GM19351 (cell line): ENCODE data around the gene HBG1.
"Not testable (repeated sequence)": the region's sequence is repeated elsewhere in the genome, so short reads cannot be mapped to it uniquely, and the experiment has no call there.

Source experiments
- ATAC-seq: cut with Tn5 transposase; IDR thresholded peaks from one replicate; pipeline ENCODE4 v1.9.1; 2021; ENCODE audit warnings: mild to moderate bottlenecking, moderate library complexity; ENCODE audit not compliant: unreplicated experiment

Gene HBG1

DNA sequence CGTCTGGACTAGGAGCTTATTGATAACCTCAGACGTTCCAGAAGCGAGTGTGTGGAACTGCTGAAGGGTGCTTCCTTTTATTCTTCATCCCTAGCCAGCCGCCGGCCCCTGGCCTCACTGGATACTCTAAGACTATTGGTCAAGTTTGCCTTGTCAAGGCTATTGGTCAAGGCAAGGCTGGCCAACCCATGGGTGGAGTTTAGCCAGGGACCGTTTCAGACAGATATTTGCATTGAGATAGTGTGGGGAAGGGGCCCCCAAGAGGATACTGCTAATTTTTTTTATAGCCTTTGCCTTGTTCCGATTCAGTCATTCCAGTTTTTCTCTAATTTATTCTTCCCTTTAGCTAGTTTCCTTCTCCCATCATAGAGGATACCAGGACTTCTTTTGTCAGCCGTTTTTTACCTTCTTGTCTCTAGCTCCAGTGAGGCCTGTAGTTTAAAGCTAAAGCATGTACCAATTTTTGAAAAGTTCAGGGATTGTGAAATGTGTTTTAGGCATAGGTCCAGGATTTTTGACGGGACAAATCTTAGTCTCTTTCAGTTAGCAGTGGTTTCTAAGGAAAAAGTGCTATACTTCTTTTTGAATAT, at the start of gene HBG1:
HBG1 (minus strand) TSS at position 51 of the 590 bp plus-strand sequence. CDS start 53 bp downstream, outside the sequence.
- ATAC-seq = not testable (repeated sequence)

DNA sequence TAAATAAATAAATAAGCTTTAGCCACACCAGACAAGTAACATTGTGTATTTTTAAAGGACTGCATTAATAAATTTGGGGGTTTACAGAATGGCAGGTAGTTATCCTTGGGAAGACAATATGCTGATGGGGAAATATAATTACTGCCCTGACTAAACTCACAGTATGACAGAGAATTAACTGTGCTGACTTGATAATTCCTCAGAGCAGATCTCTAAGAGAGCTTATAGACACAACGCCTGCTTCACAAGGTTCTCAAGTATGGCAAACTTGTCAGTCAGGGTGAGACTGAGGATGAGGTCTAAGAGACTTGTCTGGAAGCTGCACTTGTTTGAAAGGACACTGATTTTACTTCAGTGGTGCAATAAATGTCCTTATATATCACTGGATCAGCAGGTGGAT, 48.8 kb upstream of the HBG1 start:
- ATAC-seq = no peak

DNA sequence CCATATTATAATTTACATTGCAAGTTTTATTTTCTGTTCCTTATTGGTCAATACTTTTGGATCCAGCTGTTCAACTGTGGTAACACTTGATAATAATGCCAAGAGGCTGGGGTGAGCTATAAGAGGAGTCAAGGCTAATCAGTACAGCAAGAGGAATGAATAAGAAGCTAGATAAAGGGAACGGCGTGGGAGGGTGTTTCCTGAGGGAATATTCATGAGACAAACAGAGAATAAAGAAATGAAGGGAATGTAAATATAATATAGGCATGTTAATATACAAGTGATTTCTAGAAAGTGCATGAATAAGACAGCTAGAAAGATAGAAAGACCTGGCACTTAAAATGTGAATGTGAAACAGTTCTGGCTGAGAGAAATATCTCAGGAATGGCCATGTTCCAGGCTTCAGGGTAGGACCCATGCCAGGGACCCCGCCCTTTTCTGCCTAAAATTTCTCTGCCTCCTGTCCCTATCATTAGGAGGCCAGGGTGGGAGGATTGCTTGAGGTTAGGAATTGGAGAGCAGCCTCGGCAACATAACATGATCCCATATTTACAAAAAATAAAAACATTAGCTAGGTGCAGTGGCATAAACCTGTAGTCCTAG, 48.2 kb upstream of the HBG1 start:
- ATAC-seq = no peak

DNA sequence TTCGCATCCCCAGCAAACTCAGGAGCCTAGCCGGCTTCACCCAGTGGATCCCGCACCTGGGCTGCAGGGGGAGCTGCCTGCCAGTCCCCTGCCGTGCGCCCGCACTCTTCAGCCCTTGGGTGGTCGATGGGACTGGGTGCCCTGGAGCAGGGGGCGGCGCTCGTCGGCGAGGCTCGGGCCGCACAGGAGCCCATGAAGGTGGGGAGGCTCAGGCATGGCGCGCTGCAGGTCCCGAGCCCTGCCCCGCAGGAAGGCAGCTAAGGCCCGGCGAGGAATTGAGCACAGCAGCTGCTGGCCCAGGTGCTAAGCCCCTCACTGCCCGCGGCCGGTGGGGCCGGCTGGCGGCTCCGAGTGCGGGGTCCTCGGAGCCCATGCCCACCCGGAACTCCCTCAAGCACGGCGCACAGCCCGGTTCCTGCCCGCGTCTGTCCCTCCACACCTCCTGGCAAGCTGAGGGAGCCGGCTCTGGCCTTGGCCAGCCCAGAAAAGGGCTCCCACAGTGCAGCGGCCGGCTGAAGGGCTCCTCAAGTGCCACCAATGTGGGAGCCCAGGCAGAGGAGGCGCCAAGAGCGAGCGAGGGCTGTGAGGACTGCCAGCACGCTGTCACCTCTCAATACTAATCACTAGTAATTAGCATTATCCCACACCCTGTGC, 44.8 kb upstream of the HBG1 start:
- ATAC-seq = not testable (repeated sequence)

DNA sequence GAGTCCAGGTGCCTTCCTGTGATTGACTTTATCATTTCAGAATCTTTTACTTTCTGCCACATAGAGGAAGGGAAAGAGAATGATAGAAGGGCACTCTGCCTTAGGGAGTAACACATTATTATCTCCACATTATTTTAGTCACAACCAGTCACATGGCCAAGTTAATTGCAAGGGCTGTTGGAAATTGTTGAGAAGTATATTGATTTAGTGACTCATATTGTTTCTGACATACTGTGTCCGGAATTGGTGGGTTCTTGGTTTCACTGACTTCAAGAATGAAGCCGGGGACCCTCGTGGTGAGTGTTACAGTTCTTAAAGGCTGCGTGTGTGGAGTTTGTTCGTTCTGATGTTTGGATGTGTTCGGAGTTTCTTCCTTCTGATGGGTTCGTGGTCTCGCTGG, 43.4 kb upstream of the HBG1 start:
- ATAC-seq = no peak

- ATAC-seq = peak; percentile 100
Observed at GRCh38 chr11:5291207-5291838, 41.7 kb upstream of the HBG1 start.

GRCh38 chr11:5290106-5290505, 40.4 kb upstream of the HBG1 start:
- no peak for ATAC-seq

DNA sequence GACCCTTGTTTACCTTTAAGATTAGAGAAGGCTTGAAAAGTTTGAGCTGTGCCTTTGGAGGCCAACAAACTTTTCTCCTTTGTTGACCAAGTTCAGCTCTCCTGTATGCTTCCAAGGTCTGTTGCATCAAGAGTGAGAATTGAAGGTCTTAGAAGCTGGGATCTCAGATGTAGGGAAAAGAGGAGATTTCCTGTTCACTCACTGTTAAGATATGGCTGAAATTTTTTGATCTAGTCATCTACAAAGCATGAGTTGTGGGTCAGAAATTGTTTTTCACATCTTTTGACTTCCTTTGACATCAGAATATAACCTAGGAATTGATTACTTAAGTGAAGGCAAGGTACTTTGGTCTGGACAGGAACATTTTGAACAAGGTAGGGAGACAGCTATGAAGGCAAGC, 40.0 kb upstream of the HBG1 start:
- no peak for ATAC-seq

DNA sequence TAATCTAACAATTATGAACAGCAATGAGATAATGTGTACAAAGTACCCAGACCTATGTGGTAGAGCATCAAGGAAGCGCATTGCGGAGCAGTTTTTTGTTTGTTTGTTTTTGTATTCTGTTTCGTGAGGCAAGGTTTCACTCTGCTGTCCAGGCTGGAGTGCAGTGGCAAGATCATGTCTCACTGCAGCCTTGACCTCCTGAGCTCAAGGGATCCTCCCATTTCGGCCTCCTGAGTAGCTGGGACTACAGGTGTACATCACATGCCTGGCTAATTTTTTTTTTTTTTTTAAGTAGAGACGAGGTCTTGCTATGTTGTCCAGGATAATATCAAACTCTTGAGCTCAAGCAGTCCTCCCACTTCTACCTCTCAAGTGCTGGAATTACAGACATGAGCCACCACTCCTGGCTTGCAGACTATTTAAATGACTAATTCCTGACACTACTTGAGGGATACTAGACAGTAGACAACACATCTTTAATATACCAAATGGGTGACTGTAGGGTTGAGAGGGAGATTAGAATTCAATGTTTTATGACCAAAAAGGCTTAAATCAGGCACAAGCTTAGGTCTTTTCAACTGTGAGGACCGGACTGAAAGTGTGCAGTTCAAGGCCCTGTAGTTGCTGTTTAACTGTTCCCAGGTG, 39.4 kb upstream of the HBG1 start:
- no peak for ATAC-seq

DNA sequence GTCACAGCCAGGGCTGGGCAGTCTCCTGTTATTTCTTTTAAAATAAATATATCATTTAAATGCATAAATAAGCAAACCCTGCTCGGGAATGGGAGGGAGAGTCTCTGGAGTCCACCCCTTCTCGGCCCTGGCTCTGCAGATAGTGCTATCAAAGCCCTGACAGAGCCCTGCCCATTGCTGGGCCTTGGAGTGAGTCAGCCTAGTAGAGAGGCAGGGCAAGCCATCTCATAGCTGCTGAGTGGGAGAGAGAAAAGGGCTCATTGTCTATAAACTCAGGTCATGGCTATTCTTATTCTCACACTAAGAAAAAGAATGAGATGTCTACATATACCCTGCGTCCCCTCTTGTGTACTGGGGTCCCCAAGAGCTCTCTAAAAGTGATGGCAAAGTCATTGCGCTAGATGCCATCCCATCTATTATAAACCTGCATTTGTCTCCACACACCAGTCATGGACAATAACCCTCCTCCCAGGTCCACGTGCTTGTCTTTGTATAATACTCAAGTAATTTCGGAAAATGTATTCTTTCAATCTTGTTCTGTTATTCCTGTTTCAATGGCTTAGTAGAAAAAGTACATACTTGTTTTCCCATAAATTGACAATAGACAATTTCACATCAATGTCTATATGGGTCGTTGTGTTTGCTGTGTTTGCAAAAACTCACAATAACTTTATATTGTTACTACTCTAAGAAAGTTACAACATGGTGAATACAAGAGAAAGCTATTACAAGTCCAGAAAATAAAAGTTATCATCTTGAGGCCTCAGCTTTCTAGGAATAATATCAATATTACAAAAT, 38.6 kb upstream of the HBG1 start:
- ATAC-seq = no peak

- no peak for ATAC-seq
Observed at GRCh38 chr11:5286901-5287300, 37.2 kb upstream of the HBG1 start.

DNA sequence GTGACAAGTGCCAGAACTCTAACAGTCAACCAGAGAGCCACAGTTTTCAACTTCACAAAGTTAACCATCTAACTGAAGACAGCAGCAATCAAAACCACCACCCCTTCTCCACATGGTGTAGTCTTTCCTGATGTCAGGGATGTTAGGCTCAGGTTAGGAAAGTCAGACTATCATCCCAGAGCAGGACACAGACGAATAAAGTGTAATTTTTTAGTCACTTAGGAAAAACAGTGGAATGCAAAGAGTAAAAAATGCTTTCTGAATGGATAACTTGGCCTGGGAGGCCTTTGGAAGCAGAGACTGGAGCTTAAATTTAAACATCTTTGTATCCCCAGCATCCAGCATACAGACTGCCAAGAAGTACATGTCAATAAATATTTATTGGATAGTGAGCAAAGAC, 36.7 kb upstream of the HBG1 start:
- no peak for ATAC-seq

DNA sequence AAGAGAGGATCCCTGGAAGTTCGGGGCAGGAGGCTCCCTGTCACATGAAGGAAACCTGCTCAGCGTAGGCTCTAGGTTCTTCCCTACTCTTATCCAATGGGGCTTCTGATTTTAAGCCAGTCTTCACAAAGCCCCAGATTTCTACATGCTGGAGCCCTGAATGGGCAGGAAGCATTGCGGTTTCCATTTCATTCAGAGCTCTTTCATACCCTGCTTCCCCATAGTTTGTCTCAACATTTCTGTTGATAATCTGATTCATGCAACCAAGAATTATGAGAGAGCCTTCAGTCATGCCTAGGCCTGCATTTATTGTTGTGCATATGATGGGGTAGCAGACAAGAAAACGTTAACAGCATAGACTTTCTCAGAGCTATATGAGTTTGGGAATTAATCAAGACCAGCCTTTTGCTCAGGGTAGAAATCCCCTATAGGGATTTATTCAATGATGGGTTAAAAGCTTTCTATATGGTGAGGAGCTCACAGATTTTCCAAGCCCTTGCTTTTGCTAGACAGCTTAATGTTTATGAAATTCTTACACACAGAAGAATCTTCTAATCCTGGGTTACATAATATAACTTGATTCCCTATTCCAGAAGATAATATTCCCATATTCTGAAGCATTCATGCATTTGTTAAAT, 36.2 kb upstream of the HBG1 start:
- ATAC-seq = no peak

GRCh38 chr11:5284637-5285036, 35.0 kb upstream of the HBG1 start:
- no peak for ATAC-seq

- no peak for ATAC-seq
Observed at GRCh38 chr11:5283882-5284281, 34.2 kb upstream of the HBG1 start.

GRCh38 chr11:5283086-5283485, 33.4 kb upstream of the HBG1 start:
- no peak for ATAC-seq

- ATAC-seq = no peak
Observed at GRCh38 chr11:5282628-5283027, 33.0 kb upstream of the HBG1 start.

- ATAC-seq = no peak
Observed at GRCh38 chr11:5281596-5281995, 31.9 kb upstream of the HBG1 start.

GRCh38 chr11:5280582-5281102, 31.0 kb upstream of the HBG1 start:
- ATAC-seq = peak; percentile 90

- ATAC-seq = no peak
Observed at GRCh38 chr11:5279471-5280090, 29.9 kb upstream of the HBG1 start.
